HepG2 (cell line): ENCODE results near the gene MTRFR. TPM values are rescaled to one million over a fixed set of nuclear protein-coding genes. Genes with fewer than 3 reads are reported as not detected.

Experiments used
- ATAC-seq: fragments of 200-7000 bp; cut with Tn5 transposase; 3 replicates; pipeline ENCODE4 v1.9.1; 2020; ENCODE audit warnings: mild to moderate bottlenecking, moderate library complexity
- BruUV-seq: library from RNA; stranded (reverse); fragments of 400-500 nt; replicated peaks from 2 replicates; lab custom pipeline; 2021; lab: Mats Ljungman, UMichigan
- CTCF ChIA-PET: fragments of 300-600 bp; formaldehyde crosslinking; extraction: SDS; loops from one replicate; lab custom pipeline; 2021; ENCODE audit warnings: low total read pairs, inconsistent platforms, low intra/inter-chr PET ratio; lab: Yijun Ruan, JAX
- POLR2A ChIA-PET: fragments of 350-600 bp; sonication (Branson Sonifier 250); formaldehyde crosslinking; loops from one replicate; lab custom pipeline; 2020; ENCODE audit warnings: antibody characterized with exemption, inconsistent platforms; lab: Yijun Ruan, JAX
- DNase-seq: peaks from one replicate; pipeline ENCODE4 v3.0.0-alpha.2; 2015; ENCODE audit warnings: low spot score
- FAIRE-seq: peaks from 3 replicates; lab custom pipeline; 2011; peaks lifted over from hg19 to GRCh38; lab: Jason Lieb, UNC
- H2AFZ ChIP-seq: one replicate; pipeline ENCODE4 v1.6.1; 2011; ENCODE audit warnings: low read length, inconsistent platforms
- H3K27ac ChIP-seq: fragments of 300-600 bp; 3 replicates; pipeline ENCODE4 v1.8.0; 2011; ENCODE audit warnings: mixed run types, mild to moderate bottlenecking, mixed read lengths, low read length, inconsistent platforms; ENCODE audit not compliant: insufficient read depth; ENCODE audit errors: extremely low read length
- H3K27me3 ChIP-seq, 2 experiments: fragments of 200-600 bp in 1 of 2; 2 replicates in 1 of 2; 3 replicates in 1 of 2; pipeline versions ENCODE4 v1.6.0 to v1.8.0; 2011; ENCODE audit warnings: low read length in 2 of 2, mild to moderate bottlenecking in 2 of 2, moderate library complexity in 2 of 2, inconsistent platforms in 1 of 2; ENCODE audit not compliant: insufficient read depth in 2 of 2, control insufficient read depth in 1 of 2
- H3K36me3 ChIP-seq, 2 experiments: fragments of 200-600 bp in 1 of 2; replicated peaks in 1 of 2; 2 replicates in 1 of 2; 3 replicates in 1 of 2; pipeline versions ENCODE4 v1.5.1 to v1.8.0; 2011; ENCODE audit warnings: low read length in 2 of 2, inconsistent platforms in 1 of 2; ENCODE audit not compliant: insufficient read depth in 2 of 2, control insufficient read depth in 1 of 2
- H3K4me1 ChIP-seq: 2 replicates; pipeline ENCODE4 v1.5.1; 2012; ENCODE audit warnings: low read length, inconsistent platforms; ENCODE audit not compliant: insufficient read depth
- H3K4me2 ChIP-seq: 2 replicates; pipeline ENCODE4 v1.6.0; 2011; ENCODE audit warnings: low read depth, low read length, inconsistent platforms
- H3K4me3 ChIP-seq, 3 experiments: fragments of 200-600 bp in 1 of 3; sonication (generic), shearing (Covaris generic) in 1 of 3; replicated peaks in 1 of 3; 2 replicates each; pipeline ENCODE4 v1.5.1; 2011 to 2016; ENCODE audit warnings: low read length in 3 of 3, inconsistent platforms in 2 of 3, low read depth in 2 of 3, mild to moderate bottlenecking in 2 of 3, control low read depth in 1 of 3, mixed read lengths in 1 of 3; ENCODE audit not compliant: insufficient read depth in 1 of 3
- H3K79me2 ChIP-seq: one replicate; pipeline ENCODE4 v1.6.1; 2011; ENCODE audit warnings: low read length, inconsistent platforms; ENCODE audit not compliant: insufficient read depth
- H3K9ac ChIP-seq: 2 replicates; pipeline ENCODE4 v1.6.0; 2011; ENCODE audit warnings: mild to moderate bottlenecking, low read depth, low read length, inconsistent platforms; ENCODE audit not compliant: insufficient read depth
- H3K9me3 ChIP-seq: 2 replicates; pipeline ENCODE4 v1.5.1; 2012; ENCODE audit warnings: mild to moderate bottlenecking, low read length
- H4K20me1 ChIP-seq: 2 replicates; pipeline ENCODE4 v1.6.0; 2011; ENCODE audit warnings: inconsistent platforms, mild to moderate bottlenecking, low read length, moderate library complexity; ENCODE audit not compliant: insufficient read depth
- SALL2 ChIP-seq: sonication (generic); formaldehyde crosslinking; IDR thresholded peaks from 2 replicates; pipeline ENCODE4 v1.8.1; 2023; ENCODE audit warnings: mild to moderate bottlenecking, missing genetic modification reagents, inconsistent platforms
- SIX4 ChIP-seq: sonication (generic); formaldehyde crosslinking; IDR thresholded peaks from 2 replicates; pipeline ENCODE4 v1.4.0; 2020; ENCODE audit warnings: missing genetic modification reagents
- ZNF18 ChIP-seq: sonication (generic); formaldehyde crosslinking; IDR thresholded peaks from 2 replicates; pipeline ENCODE4 v1.8.0; 2022; ENCODE audit warnings: mild to moderate bottlenecking, missing genetic modification reagents; ENCODE audit not compliant: insufficient replicate concordance
- ZNF780A ChIP-seq: sonication (generic); formaldehyde crosslinking; IDR thresholded peaks from 2 replicates; pipeline ENCODE4 v1.8.0; 2022; ENCODE audit warnings: mild to moderate bottlenecking, missing genetic modification reagents, moderate library complexity
- ZUFSP ChIP-seq: sonication (generic); formaldehyde crosslinking; IDR thresholded peaks from 2 replicates; pipeline ENCODE4 v1.9.0; 2021; ENCODE audit warnings: missing genetic modification reagents, mild to moderate bottlenecking, borderline replicate concordance
- WGBS: methylation state at CpG from one replicate; pipeline ENCODE4 v1.1.6; 2017; ENCODE audit warnings: low lambda C conversion rate; 5-methylcytosine and 5-hydroxymethylcytosine counted together
- in situ Hi-C: cut with HindIII; loops from 2 replicates; pipeline ENCODE4 v1.10.0; 2017; ENCODE audit warnings: low pct_unique_long_range_greater_than_20kb; ENCODE audit not compliant: extremely low pct_ligation_motif_present
- intact Hi-C: fragments of 100-400 bp; cut with micrococcal nuclease; formaldehyde crosslinking; loops from one replicate; pipeline ENCODE4 v1.10.0; 2022; ENCODE audit not compliant: unreplicated experiment
- polyA plus RNA-seq, 8 experiments: library from polyadenylated mRNA; depleted of rRNA in 3 of 8; stranded (reverse) in 7 of 8; unstranded in 1 of 8; fragments of >200 nt; fragmentation: Illumina TruSeq in 4 of 8; extraction: Trizol in 4 of 8; gene quantifications; 2 replicates each; pipeline versions ENCODE4 v1.2.1 to v1.2.3, GENCODE V29; 2011 to 2016; ENCODE audit warnings: low read depth in 4 of 8, missing spikeins in 1 of 8, mixed read lengths in 1 of 8; ENCODE audit not compliant: insufficient read depth in 1 of 8
- total RNA-seq, 5 experiments: library from RNA; depleted of rRNA; stranded (reverse); fragments of >200 nt; fragmentation: Illumina TruSeq; extraction: Trizol; gene quantifications; 2 replicates each; pipeline ENCODE4 v1.2.3, GENCODE V29; 2016; ENCODE audit warnings: low read depth in 1 of 5
- TF ChIP-seq, protein P1 (sequence below): sonication (generic); formaldehyde crosslinking; IDR thresholded peaks from 2 replicates; pipeline ENCODE4 v1.5.1; 2020; ENCODE audit warnings: mild to moderate bottlenecking, missing genetic modification reagents, moderate library complexity

MTRFR gene
- total and polyA plus RNA-seq, 2 of the 13 experiments (the other 11 are each of a cell fraction or from before 2014, with no cell fraction given): 7.1 to 9.9 TPM

DNA sequence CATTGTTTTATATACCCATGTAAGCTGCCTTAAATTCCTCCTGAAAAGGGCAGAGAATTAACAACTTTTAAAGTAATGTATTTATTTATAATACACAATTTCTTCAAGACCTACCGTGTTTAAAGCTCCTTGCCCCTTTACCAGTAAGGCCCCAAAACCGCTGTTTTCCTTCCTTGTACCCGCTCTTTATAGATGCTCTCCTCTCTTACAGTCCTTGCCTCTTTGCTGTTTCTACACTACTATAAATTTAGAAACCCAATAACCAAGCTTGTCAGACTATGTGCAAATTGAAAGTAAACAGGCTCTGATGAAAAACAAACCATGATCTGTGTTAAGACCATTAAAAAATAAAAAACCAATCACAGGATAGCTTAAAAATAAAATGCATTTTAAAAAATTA lies 4.2 kb upstream of the MTRFR start:
- DNase-seq (no peak), FAIRE-seq (no peak), ATAC-seq (no peak)
- CTCF ChIA-PET: no interaction called here
- Histone ChIP-seq H3K4me3 (no peak overlapping the region), H3K27ac (no peak overlapping the region), H4K20me1 (no peaks in the 10 kb centered on the region), H3K79me2 (peaks cover 55% of the 10 kb centered on the region), H3K27me3 (no peaks in the 10 kb centered on the region; a peak in 1 of 5 replicates), H3K9me3 (no peaks in the 10 kb centered on the region), H3K36me3 (peaks cover 4 to 26% of the 10 kb centered on the region in 2 experiments; a peak in 2 of 5 replicates), H3K9ac (no peak overlapping the region), H3K4me1 (peaks cover 33% of the 10 kb centered on the region), H2AFZ (no peak overlapping the region), H3K4me2 (peak overlapping the region; percentile 2; the same call in 1 of the 2 replicates)
- over 99% methylated on average over 3 of the region's 3 CpGs for WGBS
- POLR2A ChIA-PET: interaction anchor here (1.3 kb wide), 1 partner anchor 136 kb away, joined by 3 read pairs; no protein-coding TSS in a partner anchor
- no peak for TF ChIP-seq ZNF780A (CRISPR knock-in tag)
- TF ChIP-seq, protein P1, sequence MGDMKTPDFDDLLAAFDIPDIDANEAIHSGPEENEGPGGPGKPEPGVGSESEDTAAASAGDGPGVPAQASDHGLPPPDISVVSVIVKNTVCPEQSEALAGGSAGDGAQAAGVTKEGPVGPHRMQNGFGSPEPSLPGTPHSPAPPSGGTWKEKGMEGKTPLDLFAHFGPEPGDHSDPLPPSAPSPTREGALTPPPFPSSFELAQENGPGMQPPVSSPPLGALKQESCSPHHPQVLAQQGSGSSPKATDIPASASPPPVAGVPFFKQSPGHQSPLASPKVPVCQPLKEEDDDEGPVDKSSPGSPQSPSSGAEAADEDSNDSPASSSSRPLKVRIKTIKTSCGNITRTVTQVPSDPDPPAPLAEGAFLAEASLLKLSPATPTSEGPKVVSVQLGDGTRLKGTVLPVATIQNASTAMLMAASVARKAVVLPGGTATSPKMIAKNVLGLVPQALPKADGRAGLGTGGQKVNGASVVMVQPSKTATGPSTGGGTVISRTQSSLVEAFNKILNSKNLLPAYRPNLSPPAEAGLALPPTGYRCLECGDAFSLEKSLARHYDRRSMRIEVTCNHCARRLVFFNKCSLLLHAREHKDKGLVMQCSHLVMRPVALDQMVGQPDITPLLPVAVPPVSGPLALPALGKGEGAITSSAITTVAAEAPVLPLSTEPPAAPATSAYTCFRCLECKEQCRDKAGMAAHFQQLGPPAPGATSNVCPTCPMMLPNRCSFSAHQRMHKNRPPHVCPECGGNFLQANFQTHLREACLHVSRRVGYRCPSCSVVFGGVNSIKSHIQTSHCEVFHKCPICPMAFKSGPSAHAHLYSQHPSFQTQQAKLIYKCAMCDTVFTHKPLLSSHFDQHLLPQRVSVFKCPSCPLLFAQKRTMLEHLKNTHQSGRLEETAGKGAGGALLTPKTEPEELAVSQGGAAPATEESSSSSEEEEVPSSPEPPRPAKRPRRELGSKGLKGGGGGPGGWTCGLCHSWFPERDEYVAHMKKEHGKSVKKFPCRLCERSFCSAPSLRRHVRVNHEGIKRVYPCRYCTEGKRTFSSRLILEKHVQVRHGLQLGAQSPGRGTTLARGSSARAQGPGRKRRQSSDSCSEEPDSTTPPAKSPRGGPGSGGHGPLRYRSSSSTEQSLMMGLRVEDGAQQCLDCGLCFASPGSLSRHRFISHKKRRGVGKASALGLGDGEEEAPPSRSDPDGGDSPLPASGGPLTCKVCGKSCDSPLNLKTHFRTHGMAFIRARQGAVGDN (CRISPR knock-in tag): no peak
- no peak for TF ChIP-seq ZUFSP (CRISPR knock-in tag)
- no peak for TF ChIP-seq SALL2
- TF ChIP-seq ZNF18 (CRISPR knock-in tag): no peak
- no peak for TF ChIP-seq SIX4 (CRISPR knock-in tag)
- no TSS peak for BruUV-seq
- in situ Hi-C loops (loop anchor here (25.0 kb wide), 1 partner anchor 367 kb away; no protein-coding TSS in a partner anchor), intact Hi-C loops (no loop called here)
